HG03280 (cell line): Measurements from ENCODE around the gene EML1.

Experiments
- ATAC-seq: cut with Tn5 transposase; IDR thresholded peaks from one replicate; pipeline ENCODE4 v1.9.1; 2021; ENCODE audit warnings: mild to moderate bottlenecking, moderate library complexity; ENCODE audit not compliant: unreplicated experiment

EML1 gene

GRCh38 chr14:99793213-99794150, at the start of gene EML1:
Gene EML1 (plus strand): TSS chr14:99793413. CDS start chr14:99793477, 64 bp downstream.
- peak; percentile 97 for ATAC-seq

GRCh38 chr14:99744199-99744872, 48.9 kb upstream of the EML1 start:
- ATAC-seq = no peak

GRCh38 chr14:99744873-99745224, 48.4 kb upstream of the EML1 start:
- ATAC-seq = no peak

GRCh38 chr14:99745307-99745951, 47.8 kb upstream of the EML1 start:
- ATAC-seq = no peak

GRCh38 chr14:99747167-99747566, 46.0 kb upstream of the EML1 start:
- no peak for ATAC-seq

- no peak for ATAC-seq
Measured at GRCh38 chr14:99747582-99748330, 45.5 kb upstream of the EML1 start.

GRCh38 chr14:99748529-99748928, 44.7 kb upstream of the EML1 start:
- no peak for ATAC-seq

- ATAC-seq = no peak
Measured at GRCh38 chr14:99749142-99749541, 44.1 kb upstream of the EML1 start.

- ATAC-seq = no peak
Measured at GRCh38 chr14:99749763-99750715, 43.2 kb upstream of the EML1 start.

- ATAC-seq = no peak
Measured at GRCh38 chr14:99750746-99751450, 42.3 kb upstream of the EML1 start.

- no peak for ATAC-seq
Measured at GRCh38 chr14:99751539-99752485, 41.4 kb upstream of the EML1 start.

- no peak for ATAC-seq
Measured at GRCh38 chr14:99752486-99753121, 40.6 kb upstream of the EML1 start.

GRCh38 chr14:99753225-99754140, 39.7 kb upstream of the EML1 start:
- no peak for ATAC-seq

GRCh38 chr14:99754141-99755067, 38.8 kb upstream of the EML1 start:
- ATAC-seq = no peak

- no peak for ATAC-seq
Measured at GRCh38 chr14:99755068-99755405, 38.2 kb upstream of the EML1 start.
